Measurements from ENCODE around the gene SRSF6. TPM values are rescaled to one million over a fixed set of nuclear protein-coding genes. Genes with fewer than 3 reads are reported as not detected.

SRSF6 gene
- 93.7 to 113 TPM (median 108 TPM) in 5 replicates for total RNA-seq (2022; extraction: Qiagen RNA extraction; ENCODE audit: low read depth)

GRCh38 chr20:43457640-43458421 is at the start of gene SRSF6:
Gene SRSF6, plus strand, starts transcription at chr20:43457896. Its CDS starts 138 bp downstream, at chr20:43458034.

GRCh38 chr20:43507150-43508080 is 49.7 kb downstream of the SRSF6 start, which contains the start of gene L3MBTL1:
Gene L3MBTL1, plus strand, starts transcription at chr20:43507697. Its CDS starts 5,807 bp downstream, at chr20:43513504.

Other genes starting within 250 kb of the SRSF6 start
- 0.89 to 1.1 TPM (median 1.1 TPM) in 5 replicates for gene L3MBTL1, start 49.8 kb downstream of the SRSF6 start, total RNA-seq (2022; extraction: Qiagen RNA extraction; ENCODE audit: low read depth)
- 8.2 to 10.4 TPM (median 9.3 TPM) in 5 replicates for gene SGK2, start 101.1 kb downstream of the SRSF6 start, total RNA-seq (2022; extraction: Qiagen RNA extraction; ENCODE audit: low read depth)
- gene IFT52, start 133.0 kb downstream of the SRSF6 start, total RNA-seq (2022; extraction: Qiagen RNA extraction; ENCODE audit: low read depth) = 29.0 to 32.9 TPM (median 30.7 TPM) in 5 replicates
- 68.0 to 83.7 TPM (median 78.8 TPM) in 5 replicates for gene MYBL2, start 209.2 kb downstream of the SRSF6 start, total RNA-seq (2022; extraction: Qiagen RNA extraction; ENCODE audit: low read depth)